Measurements from ENCODE around the gene ADCY1.
"Not testable (repeated sequence)": the region's sequence is repeated elsewhere in the genome, so short reads cannot be mapped to it uniquely, and the experiment has no call there.

ADCY1 gene

GRCh38 chr7:45543473-45543872 is 30.7 kb upstream of the ADCY1 start:
- Histone ChIP-seq H3K79me2 (ENCODE audit: low read length) (no peaks in the 10 kb centered on the region), H3K4me2 (ENCODE audit: low read depth, low read length) (no peak overlapping the region), H3K4me3 (ENCODE audit: low read length) (no peak overlapping the region), H3K9me2 (replicated peaks; ENCODE audit: insufficient read depth, low read length) (no peaks in the 10 kb centered on the region), H4K20me1 (ENCODE audit: insufficient read depth, low read length) (no peaks in the 10 kb centered on the region), H3K36me3 (replicated peaks; ENCODE audit: insufficient read depth, low read length) (no peaks in the 10 kb centered on the region), H2AFZ (ENCODE audit: low read length) (no peak overlapping the region), H3K27ac (ENCODE audit: low read length) (no peak overlapping the region), H3K4me1 (ENCODE audit: low read length) (no peaks in the 10 kb centered on the region), H3K27me3 (replicated peaks; ENCODE audit: insufficient read depth, low read length) (no peaks in the 10 kb centered on the region), H3K9me3 (replicated peaks; ENCODE audit: insufficient read depth, low read length) (no peaks in the 10 kb centered on the region), H3K9ac (ENCODE audit: low read length) (no peak overlapping the region), H3F3A (ENCODE audit: insufficient read depth, low read length) (no peaks in the 10 kb centered on the region)
- no peak for DNase-seq
- TF ChIP-seq EZH2phosphoT487 (IDR thresholded peaks at IDR 0.05; ENCODE audit: low read length) (no peak), EZH2 (optimal IDR thresholded peaks at IDR 0.05; ENCODE audit: low read depth, low read length) (no peak), CTCF (IDR thresholded peaks at IDR 0.05; ENCODE audit: low read length) (no peak)

DNA sequence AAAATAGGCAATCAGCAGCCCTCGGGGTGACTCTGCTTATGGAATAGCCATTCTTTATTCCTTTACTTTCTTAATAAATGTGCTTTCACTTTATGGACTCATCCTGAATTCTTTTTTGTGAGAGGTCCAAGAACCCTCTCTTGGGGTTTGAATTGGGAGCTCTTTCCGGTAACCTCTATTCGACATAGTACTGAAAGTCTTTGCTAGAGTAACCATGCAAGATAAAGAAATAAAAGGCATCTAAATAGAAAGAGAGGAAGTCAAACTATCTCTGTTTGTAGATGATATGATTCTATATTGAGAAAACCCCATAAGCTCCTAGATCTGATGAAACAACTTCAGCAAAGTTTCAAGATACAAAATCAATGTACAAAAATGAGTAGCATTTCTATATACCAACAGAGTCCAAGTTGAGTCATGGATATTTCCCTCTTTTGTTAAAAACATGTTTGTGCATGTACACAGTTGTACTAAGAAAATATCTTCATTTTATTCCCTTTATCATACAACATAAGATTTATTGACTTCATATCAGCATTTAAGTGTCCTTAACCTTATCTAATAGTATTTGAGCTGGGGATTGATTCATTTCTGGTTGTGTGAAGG is 29.0 kb upstream of the ADCY1 start:
- H3K9me2 ChIP-seq (replicated peaks; ENCODE audit: insufficient read depth, low read length); H3K27ac ChIP-seq (ENCODE audit: low read length); H4K20me1 ChIP-seq (ENCODE audit: insufficient read depth, low read length); H3K4me1 ChIP-seq (ENCODE audit: low read length); H2AFZ ChIP-seq (ENCODE audit: low read length); H3K36me3 ChIP-seq (replicated peaks; ENCODE audit: insufficient read depth, low read length); H3K4me2 ChIP-seq (ENCODE audit: low read depth, low read length); H3F3A ChIP-seq (ENCODE audit: insufficient read depth, low read length); H3K9ac ChIP-seq (ENCODE audit: low read length); DNase-seq; H3K9me3 ChIP-seq (replicated peaks; ENCODE audit: insufficient read depth, low read length); H3K79me2 ChIP-seq (ENCODE audit: low read length); H3K27me3 ChIP-seq (replicated peaks; ENCODE audit: insufficient read depth, low read length); H3K4me3 ChIP-seq (ENCODE audit: low read length): not testable (repeated sequence)

DNA sequence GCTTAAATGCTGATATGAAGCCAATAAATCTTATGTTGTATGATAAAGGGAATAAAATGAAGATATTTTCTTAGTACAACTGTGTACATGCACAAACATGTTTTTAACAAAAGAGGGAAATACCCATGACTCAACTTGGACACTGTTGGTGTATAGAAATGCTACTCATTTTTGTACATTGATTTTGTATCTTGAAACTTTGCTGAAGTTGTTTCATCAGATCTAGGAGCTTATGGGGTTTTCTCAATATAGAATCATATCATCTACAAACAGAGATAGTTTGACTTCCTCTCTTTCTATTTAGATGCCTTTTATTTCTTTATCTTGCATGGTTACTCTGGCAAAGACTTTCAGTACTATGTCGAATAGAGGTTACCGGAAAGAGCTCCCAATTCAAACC is 25.3 kb upstream of the ADCY1 start:
- H3K9ac ChIP-seq (ENCODE audit: low read length); DNase-seq; H3K4me2 ChIP-seq (ENCODE audit: low read depth, low read length); H3K4me1 ChIP-seq (ENCODE audit: low read length); H2AFZ ChIP-seq (ENCODE audit: low read length); H3K36me3 ChIP-seq (replicated peaks; ENCODE audit: insufficient read depth, low read length); H3K79me2 ChIP-seq (ENCODE audit: low read length); H4K20me1 ChIP-seq (ENCODE audit: insufficient read depth, low read length); H3K27ac ChIP-seq (ENCODE audit: low read length); H3K9me3 ChIP-seq (replicated peaks; ENCODE audit: insufficient read depth, low read length); H3K4me3 ChIP-seq (ENCODE audit: low read length); H3F3A ChIP-seq (ENCODE audit: insufficient read depth, low read length); H3K9me2 ChIP-seq (replicated peaks; ENCODE audit: insufficient read depth, low read length); H3K27me3 ChIP-seq (replicated peaks; ENCODE audit: insufficient read depth, low read length): not testable (repeated sequence)

GRCh38 chr7:45563401-45563800 is 10.8 kb upstream of the ADCY1 start:
- H3K27ac ChIP-seq (ENCODE audit: low read length): no peak overlapping the region
- no peaks in the 10 kb centered on the region for H3F3A ChIP-seq (ENCODE audit: insufficient read depth, low read length)
- H3K4me3 ChIP-seq (ENCODE audit: low read length): no peak overlapping the region
- H3K4me1 ChIP-seq (ENCODE audit: low read length): no peaks in the 10 kb centered on the region
- DNase-seq: no peak
- no peak overlapping the region for H2AFZ ChIP-seq (ENCODE audit: low read length)
- H3K9me3 ChIP-seq (replicated peaks; ENCODE audit: insufficient read depth, low read length): no peaks in the 10 kb centered on the region
- no peaks in the 10 kb centered on the region for H4K20me1 ChIP-seq (ENCODE audit: insufficient read depth, low read length)
- H3K27me3 ChIP-seq (replicated peaks; ENCODE audit: insufficient read depth, low read length): no peaks in the 10 kb centered on the region
- H3K4me2 ChIP-seq (ENCODE audit: low read depth, low read length): no peak overlapping the region
- H3K36me3 ChIP-seq (replicated peaks; ENCODE audit: insufficient read depth, low read length): no peaks in the 10 kb centered on the region
- TF ChIP-seq EZH2 (optimal IDR thresholded peaks at IDR 0.05; ENCODE audit: low read depth, low read length) (no peak), CTCF (IDR thresholded peaks at IDR 0.05; ENCODE audit: low read length) (no peak), EZH2phosphoT487 (IDR thresholded peaks at IDR 0.05; ENCODE audit: low read length) (no peak)
- H3K9ac ChIP-seq (ENCODE audit: low read length): no peak overlapping the region
- no peaks in the 10 kb centered on the region for H3K79me2 ChIP-seq (ENCODE audit: low read length)
- H3K9me2 ChIP-seq (replicated peaks; ENCODE audit: insufficient read depth, low read length): no peaks in the 10 kb centered on the region
